GM23338 (cell line): ENCODE measurements around the gene ALCAM. TPM values are rescaled to one million over a fixed set of nuclear protein-coding genes. Genes with fewer than 3 reads are reported as not detected.

Experiments used
- ATAC-seq: fragments of 200-7000 bp; cut with Tn5 transposase; 3 replicates; pipeline ENCODE4 v1.9.1; 2020
- DNase-seq: peaks from one replicate; pipeline ENCODE4 v3.0.0-alpha.2; 2015; ENCODE audit warnings: low spot score
- H2AFZ ChIP-seq: fragments of 200-600 bp; sonication (generic); 2 replicates; pipeline ENCODE4 v1.8.0; 2016; ENCODE audit warnings: antibody characterized with exemption, mild to moderate bottlenecking, moderate library complexity
- H3F3A ChIP-seq: fragments of 200-600 bp; sonication (generic); replicated peaks from 2 replicates; pipeline ENCODE4 v1.8.0; 2017; ENCODE audit warnings: antibody characterized with exemption, mixed run types, low read depth
- H3K27ac ChIP-seq: fragments of 200-600 bp; sonication (generic); 2 replicates; pipeline ENCODE4 v1.6.1; 2016; ENCODE audit warnings: low read depth
- H3K27me3 ChIP-seq: fragments of 200-600 bp; sonication (generic); 2 replicates; pipeline ENCODE4 v1.8.0; 2016; ENCODE audit warnings: mild to moderate bottlenecking, mixed run types, moderate library complexity; ENCODE audit not compliant: insufficient read depth
- H3K36me3 ChIP-seq: fragments of 200-600 bp; sonication (generic); 2 replicates; pipeline ENCODE4 v1.8.0; 2016; ENCODE audit warnings: mild to moderate bottlenecking; ENCODE audit not compliant: insufficient read depth
- H3K4me1 ChIP-seq: fragments of 200-600 bp; sonication (generic); 2 replicates; pipeline ENCODE4 v1.8.0; 2016; ENCODE audit warnings: mild to moderate bottlenecking, moderate library complexity; ENCODE audit not compliant: insufficient read depth
- H3K4me2 ChIP-seq: fragments of 200-600 bp; sonication (generic); 2 replicates; pipeline ENCODE4 v1.7.1; 2017; ENCODE audit warnings: mixed run types
- H3K4me3 ChIP-seq: fragments of 200-600 bp; sonication (generic); 2 replicates; pipeline ENCODE4 v1.6.1; 2016; ENCODE audit warnings: mixed run types
- H3K79me2 ChIP-seq: fragments of 200-600 bp; sonication (generic); replicated peaks from 2 replicates; pipeline ENCODE4 v1.8.0; 2017; ENCODE audit warnings: mild to moderate bottlenecking; ENCODE audit not compliant: insufficient read depth
- H3K9me2 ChIP-seq: fragments of 200-600 bp; sonication (generic); 2 replicates; pipeline ENCODE4 v1.8.0; 2017; ENCODE audit not compliant: insufficient read depth
- H4K20me1 ChIP-seq: fragments of 200-600 bp; sonication (generic); replicated peaks from 2 replicates; pipeline ENCODE4 v1.8.0; 2017; ENCODE audit warnings: mild to moderate bottlenecking; ENCODE audit not compliant: insufficient read depth
- H3K27ac Mint-ChIP-seq: 2 replicates; pipeline ENCODE4 v1.8.0; 2020; ENCODE audit warnings: inconsistent platforms, mild to moderate bottlenecking, moderate library complexity, mixed read lengths
- H3K27me3 Mint-ChIP-seq: 3 replicates; pipeline ENCODE4 v1.8.0; 2022; ENCODE audit warnings: low read depth, mild to moderate bottlenecking, moderate library complexity, mixed read lengths, inconsistent platforms; ENCODE audit not compliant: insufficient read depth, poor library complexity
- H3K36me3 Mint-ChIP-seq: 3 replicates; pipeline ENCODE4 v1.8.0; 2021; ENCODE audit warnings: low read depth, mild to moderate bottlenecking, inconsistent platforms, moderate library complexity, mixed read lengths
- H3K4me1 Mint-ChIP-seq: 3 replicates; pipeline ENCODE4 v1.8.0; 2020; ENCODE audit warnings: mild to moderate bottlenecking, inconsistent platforms, mixed read lengths
- H3K4me3 Mint-ChIP-seq: 3 replicates; pipeline ENCODE4 v1.8.0; 2021; ENCODE audit warnings: moderate library complexity, mild to moderate bottlenecking, inconsistent platforms, mixed read lengths
- H3K9me3 Mint-ChIP-seq: 3 replicates; pipeline ENCODE4 v1.8.0; 2020; ENCODE audit warnings: moderate library complexity, mild to moderate bottlenecking, inconsistent platforms, mixed read lengths
- EZH2 ChIP-seq: fragments of 200-600 bp; sonication (generic); IDR thresholded peaks from one replicate; pipeline ENCODE4 v1.8.0; 2017; ENCODE audit warnings: antibody characterized with exemption, mild to moderate bottlenecking, low read depth; ENCODE audit not compliant: unreplicated experiment
- POLR2AphosphoS5 ChIP-seq: IDR thresholded peaks from 2 replicates; pipeline ENCODE4 v1.6.1; 2016; ENCODE audit warnings: antibody characterized with exemption, low read depth
- ZNF114 ChIP-seq: fragments of 250-450 bp; sonication (Bioruptor Pico); IDR thresholded peaks from 2 replicates; pipeline ENCODE4 v1.5.0; 2020; ENCODE audit warnings: mild to moderate bottlenecking, moderate library complexity
- polyA plus RNA-seq: library from polyadenylated mRNA; unstranded; fragments of >200 nt; fragmentation: Nextera tagmentation; extraction: Ambion mirVana; gene quantifications from 2 replicates; pipeline ENCODE4 v1.2.1, GENCODE V29; 2016
- total RNA-seq: library from RNA; depleted of rRNA; stranded (reverse); fragments of >200 nt; shearing (Covaris generic); gene quantifications from 2 replicates; pipeline ENCODE4 v1.2.3, GENCODE V29; 2014
- TF ChIP-seq, protein P1 (sequence below): fragments of 250-450 bp; sonication (Bioruptor Pico); IDR thresholded peaks from 2 replicates; pipeline ENCODE4 v1.5.0; 2020; ENCODE audit warnings: mild to moderate bottlenecking, moderate library complexity
- TF ChIP-seq, protein P2 (sequence below): IDR thresholded peaks from one replicate; pipeline ENCODE4 v1.6.1; 2018; ENCODE audit warnings: antibody characterized with exemption; ENCODE audit not compliant: unreplicated experiment

Gene ALCAM
- total and polyA plus RNA-seq, 2 experiments from 2014 or later = 11.3 to 36.0 TPM

DNA sequence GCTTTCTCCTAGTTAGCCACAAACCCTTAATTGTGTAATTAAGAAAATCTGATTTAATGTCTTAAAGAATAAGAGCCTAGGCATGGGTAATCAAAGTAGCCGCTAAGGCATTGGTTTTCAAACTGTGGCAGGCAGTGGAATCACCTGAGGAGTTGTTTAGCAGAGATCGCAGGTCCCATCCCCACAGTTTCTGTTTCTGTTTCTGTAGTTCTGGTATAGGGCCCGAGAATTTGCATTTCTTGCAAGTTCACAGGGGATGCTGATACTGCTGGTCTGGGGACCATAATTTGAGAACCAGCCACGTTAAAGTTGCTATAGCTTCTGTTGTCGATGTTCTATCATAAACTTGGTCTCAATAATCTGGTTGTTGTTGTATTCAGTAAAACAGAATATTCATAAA is 204.3 kb downstream of the ALCAM start:
- Histone ChIP-seq H4K20me1 (no peaks in the 10 kb centered on the region), H3K4me2 (no peak overlapping the region), H3K36me3 (no peaks in the 10 kb centered on the region), H3K79me2 (no peaks in the 10 kb centered on the region), H3K27me3 (no peaks in the 10 kb centered on the region), H3F3A (no peaks in the 10 kb centered on the region), H2AFZ (no peak overlapping the region), H3K27ac (no peak overlapping the region), H3K9me2 (no peaks in the 10 kb centered on the region), H3K4me1 (no peaks in the 10 kb centered on the region), H3K4me3 (no peak overlapping the region)
- no peaks in the 10 kb centered on the region for H3K4me1 Mint-ChIP-seq
- H3K9me3 Mint-ChIP-seq = no peaks in the 10 kb centered on the region
- no peak overlapping the region for H3K27ac Mint-ChIP-seq
- H3K27me3 Mint-ChIP-seq = no peaks in the 10 kb centered on the region
- no peak for DNase-seq
- no peak for ATAC-seq
- TF ChIP-seq EZH2 (no peak), ZNF114 (CRISPR knock-in tag) (no peak), POLR2AphosphoS5 (no peak)
- TF ChIP-seq, protein P1, sequence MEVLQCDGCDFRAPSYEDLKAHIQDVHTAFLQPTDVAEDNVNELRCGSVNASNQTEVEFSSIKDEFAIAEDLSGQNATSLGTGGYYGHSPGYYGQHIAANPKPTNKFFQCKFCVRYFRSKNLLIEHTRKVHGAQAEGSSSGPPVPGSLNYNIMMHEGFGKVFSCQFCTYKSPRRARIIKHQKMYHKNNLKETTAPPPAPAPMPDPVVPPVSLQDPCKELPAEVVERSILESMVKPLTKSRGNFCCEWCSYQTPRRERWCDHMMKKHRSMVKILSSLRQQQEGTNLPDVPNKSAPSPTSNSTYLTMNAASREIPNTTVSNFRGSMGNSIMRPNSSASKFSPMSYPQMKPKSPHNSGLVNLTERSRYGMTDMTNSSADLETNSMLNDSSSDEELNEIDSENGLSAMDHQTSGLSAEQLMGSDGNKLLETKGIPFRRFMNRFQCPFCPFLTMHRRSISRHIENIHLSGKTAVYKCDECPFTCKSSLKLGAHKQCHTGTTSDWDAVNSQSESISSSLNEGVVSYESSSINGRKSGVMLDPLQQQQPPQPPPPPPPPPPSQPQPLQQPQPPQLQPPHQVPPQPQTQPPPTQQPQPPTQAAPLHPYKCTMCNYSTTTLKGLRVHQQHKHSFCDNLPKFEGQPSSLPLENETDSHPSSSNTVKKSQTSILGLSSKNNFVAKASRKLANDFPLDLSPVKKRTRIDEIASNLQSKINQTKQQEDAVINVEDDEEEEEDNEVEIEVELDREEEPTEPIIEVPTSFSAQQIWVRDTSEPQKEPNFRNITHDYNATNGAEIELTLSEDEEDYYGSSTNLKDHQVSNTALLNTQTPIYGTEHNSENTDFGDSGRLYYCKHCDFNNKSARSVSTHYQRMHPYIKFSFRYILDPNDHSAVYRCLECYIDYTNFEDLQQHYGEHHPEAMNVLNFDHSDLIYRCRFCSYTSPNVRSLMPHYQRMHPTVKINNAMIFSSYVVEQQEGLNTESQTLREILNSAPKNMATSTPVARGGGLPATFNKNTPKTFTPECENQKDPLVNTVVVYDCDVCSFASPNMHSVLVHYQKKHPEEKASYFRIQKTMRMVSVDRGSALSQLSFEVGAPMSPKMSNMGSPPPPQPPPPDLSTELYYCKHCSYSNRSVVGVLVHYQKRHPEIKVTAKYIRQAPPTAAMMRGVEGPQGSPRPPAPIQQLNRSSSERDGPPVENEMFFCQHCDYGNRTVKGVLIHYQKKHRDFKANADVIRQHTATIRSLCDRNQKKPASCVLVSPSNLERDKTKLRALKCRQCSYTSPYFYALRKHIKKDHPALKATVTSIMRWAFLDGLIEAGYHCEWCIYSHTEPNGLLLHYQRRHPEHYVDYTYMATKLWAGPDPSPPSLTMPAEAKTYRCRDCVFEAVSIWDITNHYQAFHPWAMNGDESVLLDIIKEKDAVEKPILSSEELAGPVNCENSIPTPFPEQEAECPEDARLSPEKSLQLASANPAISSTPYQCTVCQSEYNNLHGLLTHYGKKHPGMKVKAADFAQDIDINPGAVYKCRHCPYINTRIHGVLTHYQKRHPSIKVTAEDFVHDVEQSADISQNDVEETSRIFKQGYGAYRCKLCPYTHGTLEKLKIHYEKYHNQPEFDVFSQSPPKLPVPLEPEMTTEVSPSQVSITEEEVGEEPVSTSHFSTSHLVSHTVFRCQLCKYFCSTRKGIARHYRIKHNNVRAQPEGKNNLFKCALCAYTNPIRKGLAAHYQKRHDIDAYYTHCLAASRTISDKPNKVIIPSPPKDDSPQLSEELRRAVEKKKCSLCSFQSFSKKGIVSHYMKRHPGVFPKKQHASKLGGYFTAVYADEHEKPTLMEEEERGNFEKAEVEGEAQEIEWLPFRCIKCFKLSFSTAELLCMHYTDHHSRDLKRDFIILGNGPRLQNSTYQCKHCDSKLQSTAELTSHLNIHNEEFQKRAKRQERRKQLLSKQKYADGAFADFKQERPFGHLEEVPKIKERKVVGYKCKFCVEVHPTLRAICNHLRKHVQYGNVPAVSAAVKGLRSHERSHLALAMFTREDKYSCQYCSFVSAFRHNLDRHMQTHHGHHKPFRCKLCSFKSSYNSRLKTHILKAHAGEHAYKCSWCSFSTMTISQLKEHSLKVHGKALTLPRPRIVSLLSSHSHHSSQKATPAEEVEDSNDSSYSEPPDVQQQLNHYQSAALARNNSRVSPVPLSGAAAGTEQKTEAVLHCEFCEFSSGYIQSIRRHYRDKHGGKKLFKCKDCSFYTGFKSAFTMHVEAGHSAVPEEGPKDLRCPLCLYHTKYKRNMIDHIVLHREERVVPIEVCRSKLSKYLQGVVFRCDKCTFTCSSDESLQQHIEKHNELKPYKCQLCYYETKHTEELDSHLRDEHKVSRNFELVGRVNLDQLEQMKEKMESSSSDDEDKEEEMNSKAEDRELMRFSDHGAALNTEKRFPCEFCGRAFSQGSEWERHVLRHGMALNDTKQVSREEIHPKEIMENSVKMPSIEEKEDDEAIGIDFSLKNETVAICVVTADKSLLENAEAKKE = no peak
- TF ChIP-seq, protein P2, sequence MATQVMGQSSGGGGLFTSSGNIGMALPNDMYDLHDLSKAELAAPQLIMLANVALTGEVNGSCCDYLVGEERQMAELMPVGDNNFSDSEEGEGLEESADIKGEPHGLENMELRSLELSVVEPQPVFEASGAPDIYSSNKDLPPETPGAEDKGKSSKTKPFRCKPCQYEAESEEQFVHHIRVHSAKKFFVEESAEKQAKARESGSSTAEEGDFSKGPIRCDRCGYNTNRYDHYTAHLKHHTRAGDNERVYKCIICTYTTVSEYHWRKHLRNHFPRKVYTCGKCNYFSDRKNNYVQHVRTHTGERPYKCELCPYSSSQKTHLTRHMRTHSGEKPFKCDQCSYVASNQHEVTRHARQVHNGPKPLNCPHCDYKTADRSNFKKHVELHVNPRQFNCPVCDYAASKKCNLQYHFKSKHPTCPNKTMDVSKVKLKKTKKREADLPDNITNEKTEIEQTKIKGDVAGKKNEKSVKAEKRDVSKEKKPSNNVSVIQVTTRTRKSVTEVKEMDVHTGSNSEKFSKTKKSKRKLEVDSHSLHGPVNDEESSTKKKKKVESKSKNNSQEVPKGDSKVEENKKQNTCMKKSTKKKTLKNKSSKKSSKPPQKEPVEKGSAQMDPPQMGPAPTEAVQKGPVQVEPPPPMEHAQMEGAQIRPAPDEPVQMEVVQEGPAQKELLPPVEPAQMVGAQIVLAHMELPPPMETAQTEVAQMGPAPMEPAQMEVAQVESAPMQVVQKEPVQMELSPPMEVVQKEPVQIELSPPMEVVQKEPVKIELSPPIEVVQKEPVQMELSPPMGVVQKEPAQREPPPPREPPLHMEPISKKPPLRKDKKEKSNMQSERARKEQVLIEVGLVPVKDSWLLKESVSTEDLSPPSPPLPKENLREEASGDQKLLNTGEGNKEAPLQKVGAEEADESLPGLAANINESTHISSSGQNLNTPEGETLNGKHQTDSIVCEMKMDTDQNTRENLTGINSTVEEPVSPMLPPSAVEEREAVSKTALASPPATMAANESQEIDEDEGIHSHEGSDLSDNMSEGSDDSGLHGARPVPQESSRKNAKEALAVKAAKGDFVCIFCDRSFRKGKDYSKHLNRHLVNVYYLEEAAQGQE = no peak
- H3K4me3 Mint-ChIP-seq = no peak overlapping the region
- H3K36me3 Mint-ChIP-seq = peaks cover 10% of the 10 kb centered on the region
